ENCODE measurements around the gene SLC28A3. TPM values are rescaled to one million over a fixed set of nuclear protein-coding genes. Genes with fewer than 3 reads are reported as not detected.

SLC28A3 gene
- total and polyA plus RNA-seq, 10 of the 15 experiments (the other 5 are each of a cell fraction or from before 2014, with no cell fraction given): 0.03 to 0.39 (median 0.07) TPM; not detected in 2

DNA sequence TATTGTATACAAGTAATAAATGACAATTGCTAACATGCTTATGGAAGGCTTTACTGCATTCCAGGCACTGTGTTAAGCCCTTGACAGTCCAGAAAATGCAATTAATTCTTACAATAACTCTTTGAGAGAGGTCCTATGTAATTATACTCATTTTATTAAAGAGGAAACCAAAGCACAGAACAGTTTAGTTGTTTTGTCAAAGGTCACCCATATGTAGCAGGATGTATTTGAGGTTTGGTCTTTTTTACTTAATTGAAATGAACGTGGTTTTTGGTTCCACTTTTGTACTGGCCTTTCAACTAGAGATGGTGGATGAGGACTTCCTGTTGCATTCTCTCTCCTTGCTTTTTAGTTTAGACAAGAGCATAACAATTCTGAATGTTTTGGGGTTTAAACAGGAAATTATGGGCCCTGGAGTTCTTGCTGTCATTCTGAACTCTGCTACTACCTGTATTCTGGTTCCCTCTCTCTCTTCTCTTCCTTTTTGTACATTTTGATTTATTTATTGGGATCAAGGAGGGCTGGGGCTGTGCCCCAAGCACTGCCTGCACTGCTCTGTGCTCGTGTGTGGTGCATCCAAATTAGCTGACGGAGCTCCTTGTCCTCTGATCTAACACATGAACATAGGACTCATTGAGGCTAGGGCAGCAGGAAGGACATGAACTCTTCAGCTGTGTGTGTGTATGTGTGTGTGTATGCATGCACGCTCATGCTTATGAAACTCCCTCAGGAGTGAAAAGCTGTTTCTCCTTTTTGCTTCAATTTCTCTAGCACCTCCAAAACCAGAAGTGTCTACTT lies 47.4 kb downstream of the SLC28A3 start:
- intact Hi-C loops (cut with micrococcal nuclease; ENCODE audit: unreplicated experiment): loop anchor here (5.0 to 10.0 kb wide), 2 partner anchors 311 to 462 kb away; partner anchors contain the start of genes HNRNPK and RMI1
- WGBS (ENCODE audit: insufficient coverage, insufficient replicate concordance, low lambda C conversion rate, missing lambda C conversion rate): 0% methylated on average over 4 of the region's 4 CpGs
- TF ChIP-seq NRF1 (conservative IDR thresholded peaks at IDR 0.05; ENCODE audit: low read depth, low read length) (no peak), SIN3A (IDR thresholded peaks at IDR 0.05; ENCODE audit: low read depth, low read length) (no peak), SUPT20H (IDR thresholded peaks at IDR 0.05; ENCODE audit: borderline replicate concordance, control insufficient read depth, low read depth, low read length) (no peak), BHLHE40 (IDR thresholded peaks at IDR 0.05; ENCODE audit: borderline replicate concordance in 1 of 2, low read depth in 2 of 2, low read length in 1 of 2) (peak in 1 of 2 experiments; percentile 63; a peak in 3 of 4 replicates), CEBPB (IDR thresholded peaks at IDR 0.05; ENCODE audit: borderline replicate concordance in 1 of 2, low read depth in 2 of 2, low read length in 2 of 2) (no peak), ZNF274 (IDR thresholded peaks at IDR 0.05; ENCODE audit: insufficient read depth, insufficient read length) (no peak), NBN (IDR thresholded peaks at IDR 0.05) (peak; percentile 88), CBFB (IDR thresholded peaks at IDR 0.05; ENCODE audit: low read depth) (no peak), KDM1A (IDR thresholded peaks at IDR 0.05; ENCODE audit: borderline replicate concordance) (no peak), CHD2 (IDR thresholded peaks at IDR 0.05; ENCODE audit: borderline replicate concordance, low read depth, low read length) (no peak; the same call in 1 of the 2 replicates)
- TF ChIP-seq, protein P1, sequence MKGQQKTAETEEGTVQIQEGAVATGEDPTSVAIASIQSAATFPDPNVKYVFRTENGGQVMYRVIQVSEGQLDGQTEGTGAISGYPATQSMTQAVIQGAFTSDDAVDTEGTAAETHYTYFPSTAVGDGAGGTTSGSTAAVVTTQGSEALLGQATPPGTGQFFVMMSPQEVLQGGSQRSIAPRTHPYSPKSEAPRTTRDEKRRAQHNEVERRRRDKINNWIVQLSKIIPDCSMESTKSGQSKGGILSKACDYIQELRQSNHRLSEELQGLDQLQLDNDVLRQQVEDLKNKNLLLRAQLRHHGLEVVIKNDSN (IDR thresholded peaks at IDR 0.05; ENCODE audit: borderline replicate concordance, extremely low read length, insufficient read depth, low read depth, low read length): no peak
- TF ChIP-seq, protein P2, sequence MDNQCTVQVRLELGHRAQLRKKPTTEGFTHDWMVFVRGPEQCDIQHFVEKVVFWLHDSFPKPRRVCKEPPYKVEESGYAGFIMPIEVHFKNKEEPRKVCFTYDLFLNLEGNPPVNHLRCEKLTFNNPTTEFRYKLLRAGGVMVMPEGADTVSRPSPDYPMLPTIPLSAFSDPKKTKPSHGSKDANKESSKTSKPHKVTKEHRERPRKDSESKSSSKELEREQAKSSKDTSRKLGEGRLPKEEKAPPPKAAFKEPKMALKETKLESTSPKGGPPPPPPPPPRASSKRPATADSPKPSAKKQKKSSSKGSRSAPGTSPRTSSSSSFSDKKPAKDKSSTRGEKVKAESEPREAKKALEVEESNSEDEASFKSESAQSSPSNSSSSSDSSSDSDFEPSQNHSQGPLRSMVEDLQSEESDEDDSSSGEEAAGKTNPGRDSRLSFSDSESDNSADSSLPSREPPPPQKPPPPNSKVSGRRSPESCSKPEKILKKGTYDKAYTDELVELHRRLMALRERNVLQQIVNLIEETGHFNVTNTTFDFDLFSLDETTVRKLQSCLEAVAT (IDR thresholded peaks at IDR 0.05): peak; percentile 58; the same call in 1 of the 2 replicates
- TF ChIP-seq, protein P3, sequence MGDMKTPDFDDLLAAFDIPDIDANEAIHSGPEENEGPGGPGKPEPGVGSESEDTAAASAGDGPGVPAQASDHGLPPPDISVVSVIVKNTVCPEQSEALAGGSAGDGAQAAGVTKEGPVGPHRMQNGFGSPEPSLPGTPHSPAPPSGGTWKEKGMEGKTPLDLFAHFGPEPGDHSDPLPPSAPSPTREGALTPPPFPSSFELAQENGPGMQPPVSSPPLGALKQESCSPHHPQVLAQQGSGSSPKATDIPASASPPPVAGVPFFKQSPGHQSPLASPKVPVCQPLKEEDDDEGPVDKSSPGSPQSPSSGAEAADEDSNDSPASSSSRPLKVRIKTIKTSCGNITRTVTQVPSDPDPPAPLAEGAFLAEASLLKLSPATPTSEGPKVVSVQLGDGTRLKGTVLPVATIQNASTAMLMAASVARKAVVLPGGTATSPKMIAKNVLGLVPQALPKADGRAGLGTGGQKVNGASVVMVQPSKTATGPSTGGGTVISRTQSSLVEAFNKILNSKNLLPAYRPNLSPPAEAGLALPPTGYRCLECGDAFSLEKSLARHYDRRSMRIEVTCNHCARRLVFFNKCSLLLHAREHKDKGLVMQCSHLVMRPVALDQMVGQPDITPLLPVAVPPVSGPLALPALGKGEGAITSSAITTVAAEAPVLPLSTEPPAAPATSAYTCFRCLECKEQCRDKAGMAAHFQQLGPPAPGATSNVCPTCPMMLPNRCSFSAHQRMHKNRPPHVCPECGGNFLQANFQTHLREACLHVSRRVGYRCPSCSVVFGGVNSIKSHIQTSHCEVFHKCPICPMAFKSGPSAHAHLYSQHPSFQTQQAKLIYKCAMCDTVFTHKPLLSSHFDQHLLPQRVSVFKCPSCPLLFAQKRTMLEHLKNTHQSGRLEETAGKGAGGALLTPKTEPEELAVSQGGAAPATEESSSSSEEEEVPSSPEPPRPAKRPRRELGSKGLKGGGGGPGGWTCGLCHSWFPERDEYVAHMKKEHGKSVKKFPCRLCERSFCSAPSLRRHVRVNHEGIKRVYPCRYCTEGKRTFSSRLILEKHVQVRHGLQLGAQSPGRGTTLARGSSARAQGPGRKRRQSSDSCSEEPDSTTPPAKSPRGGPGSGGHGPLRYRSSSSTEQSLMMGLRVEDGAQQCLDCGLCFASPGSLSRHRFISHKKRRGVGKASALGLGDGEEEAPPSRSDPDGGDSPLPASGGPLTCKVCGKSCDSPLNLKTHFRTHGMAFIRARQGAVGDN (IDR thresholded peaks at IDR 0.05): peak; percentile 92
- TF ChIP-seq, protein P4, sequence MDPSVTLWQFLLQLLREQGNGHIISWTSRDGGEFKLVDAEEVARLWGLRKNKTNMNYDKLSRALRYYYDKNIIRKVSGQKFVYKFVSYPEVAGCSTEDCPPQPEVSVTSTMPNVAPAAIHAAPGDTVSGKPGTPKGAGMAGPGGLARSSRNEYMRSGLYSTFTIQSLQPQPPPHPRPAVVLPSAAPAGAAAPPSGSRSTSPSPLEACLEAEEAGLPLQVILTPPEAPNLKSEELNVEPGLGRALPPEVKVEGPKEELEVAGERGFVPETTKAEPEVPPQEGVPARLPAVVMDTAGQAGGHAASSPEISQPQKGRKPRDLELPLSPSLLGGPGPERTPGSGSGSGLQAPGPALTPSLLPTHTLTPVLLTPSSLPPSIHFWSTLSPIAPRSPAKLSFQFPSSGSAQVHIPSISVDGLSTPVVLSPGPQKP (IDR thresholded peaks at IDR 0.05; ENCODE audit: low read depth, low read length): no peak

More for the DNA sequence above, 47.4 kb downstream of the SLC28A3 start:
- ChIA-PET SMC1A (ENCODE audit: uncharacterized antibody, unreplicated experiment) (interaction anchor here (0.8 to 6.1 kb wide), 16 partner anchors 8 to 672 kb away, joined by 3 to 82 read pairs (median 8); no protein-coding TSS in a partner anchor), POLR2A (interaction anchor here (1.3 to 1.5 kb wide), 4 partner anchors 7 to 371 kb away, joined by 4 to 7 read pairs (median 5); no protein-coding TSS in a partner anchor), CTCF (interaction anchor here (0.6 to 7.8 kb wide), 13 partner anchors 8 to 1154 kb away, joined by 3 to 92 read pairs (median 7); partner anchors contain the start of gene KIF27), RAD21 (ENCODE audit: unreplicated experiment) (interaction anchor here (0.6 to 3.5 kb wide), 12 partner anchors 8 to 1449 kb away, joined by 3 to 17 read pairs (median 4); partner anchors contain the start of gene AGTPBP1)
- Histone ChIP-seq H3K79me2 (ENCODE audit: control insufficient read depth, insufficient read depth, low read length) (no peaks in the 10 kb centered on the region), H3K9me3 (replicated peaks; ENCODE audit: control insufficient read depth, insufficient read depth, low read length) (no peaks in the 10 kb centered on the region), H2AFZ (ENCODE audit: control insufficient read depth, low read depth, low read length) (peak overlapping the region; percentile 83), H4K20me1 (ENCODE audit: control insufficient read depth, insufficient read depth) (no peaks in the 10 kb centered on the region), H3K4me3 (no peak overlapping the region), H3K4me2 (ENCODE audit: control insufficient read depth, insufficient read depth) (peak overlapping the region; percentile 66), H3K4me1 (ENCODE audit: control insufficient read depth, insufficient read depth, low read length) (peaks cover 46% of the 10 kb centered on the region), H3K27ac (ENCODE audit: control insufficient read depth, insufficient read depth) (peak overlapping the region; percentile 88), H3K9ac (ENCODE audit: control insufficient read depth, insufficient read depth, low read length) (peak overlapping the region; percentile 63), H3K36me3 (ENCODE audit: control insufficient read depth in 2 of 2, insufficient read depth in 2 of 2, low read length in 1 of 2) (no peaks in the 10 kb centered on the region), H3K27me3 (replicated peaks in 1 of 2; ENCODE audit: control insufficient read depth in 2 of 2, insufficient read depth in 2 of 2, low read length in 1 of 2) (no peaks in the 10 kb centered on the region)
- FAIRE-seq (no peak), DNase-seq (ENCODE audit: low read depth, low spot score) (peak; percentile 67), ATAC-seq (peak; percentile 73)
- in situ Hi-C loops (cut with MboI): no loop called here
- BruUV-seq (replicated peaks): no TSS peak

All from GM12878 (cell line).